Activated T-helper 17 cell treated with anti-CD3 and anti-CD28 coated beads, Interleukin-2, amount 50 U/mL, for 72 hours (primary cell): ENCODE data around the gene NGLY1. TPM values are rescaled to one million over a fixed set of nuclear protein-coding genes. Genes with fewer than 3 reads are reported as not detected.

ENCODE experiments used
- ATAC-seq: fragments of 150-1000 bp; cut with Tn5 transposase; replicated peaks from 2 replicates; pipeline ENCODE4 v1.10.0; 2021; ENCODE audit warnings: mild to moderate bottlenecking, moderate library complexity
- H3K27ac Mint-ChIP-seq: one replicate; pipeline ENCODE4 v1.8.0; 2022; ENCODE audit warnings: mixed read lengths
- H3K27me3 Mint-ChIP-seq: one replicate; pipeline ENCODE4 v1.8.0; 2022; ENCODE audit warnings: mixed read lengths
- H3K36me3 Mint-ChIP-seq: one replicate; pipeline ENCODE4 v1.8.0; 2022; ENCODE audit warnings: low read depth, mild to moderate bottlenecking, mixed read lengths
- H3K4me1 Mint-ChIP-seq: one replicate; pipeline ENCODE4 v1.8.0; 2022; ENCODE audit warnings: mixed read lengths
- H3K4me3 Mint-ChIP-seq: one replicate; pipeline ENCODE4 v1.8.0; 2022; ENCODE audit warnings: mild to moderate bottlenecking, mixed read lengths
- H3K9me3 Mint-ChIP-seq: one replicate; pipeline ENCODE4 v1.8.0; 2022; ENCODE audit warnings: mixed read lengths
- total RNA-seq, 2 donors: library from RNA; stranded (reverse); gene quantifications; one replicate each; pipeline ENCODE4 v1.2.3, GENCODE V29; 2022

Gene NGLY1
- total RNA-seq, 2 donors from 2014 or later, result 93.0 to 232 TPM

- Mint-ChIP-seq H3K4me3 (no peak overlapping the region), H3K27ac (peak overlapping the region; percentile 4), H3K4me1 (peaks cover 36% of the 10 kb centered on the region), H3K27me3 (no peaks in the 10 kb centered on the region), H3K9me3 (no peaks in the 10 kb centered on the region), H3K36me3 (peaks cover 99% of the 10 kb centered on the region)
- no peak for ATAC-seq
These were observed 31.5 kb downstream of the NGLY1 start for GRCh38 chr3:25751725-25752124.

- Mint-ChIP-seq H3K27me3 (no peaks in the 10 kb centered on the region), H3K9me3 (no peaks in the 10 kb centered on the region), H3K4me1 (peaks cover 29% of the 10 kb centered on the region), H3K4me3 (no peak overlapping the region), H3K36me3 (peaks cover 99% of the 10 kb centered on the region), H3K27ac (no peak overlapping the region)
- no peak for ATAC-seq
These were observed 32.2 kb downstream of the NGLY1 start for GRCh38 chr3:25751048-25751447.

- no peak for ATAC-seq
- Mint-ChIP-seq H3K4me3 (no peak overlapping the region), H3K36me3 (peaks cover 99% of the 10 kb centered on the region), H3K4me1 (peaks cover 21% of the 10 kb centered on the region), H3K9me3 (no peaks in the 10 kb centered on the region), H3K27ac (no peak overlapping the region), H3K27me3 (no peaks in the 10 kb centered on the region)
These were observed 34.1 kb downstream of the NGLY1 start for GRCh38 chr3:25749031-25749581.

- no peak for ATAC-seq
- Mint-ChIP-seq H3K27ac (no peak overlapping the region), H3K27me3 (no peaks in the 10 kb centered on the region), H3K4me1 (peaks cover 16% of the 10 kb centered on the region), H3K9me3 (no peaks in the 10 kb centered on the region), H3K4me3 (no peak overlapping the region), H3K36me3 (peaks cover 100% of the 10 kb centered on the region)
These were observed 35.1 kb downstream of the NGLY1 start for GRCh38 chr3:25748189-25748588.

GRCh38 chr3:25747033-25747432 is 36.2 kb downstream of the NGLY1 start:
- ATAC-seq, result no peak
- Mint-ChIP-seq H3K4me1 (peaks cover 16% of the 10 kb centered on the region), H3K27me3 (no peaks in the 10 kb centered on the region), H3K9me3 (no peaks in the 10 kb centered on the region), H3K36me3 (peaks cover 100% of the 10 kb centered on the region), H3K27ac (no peak overlapping the region), H3K4me3 (no peak overlapping the region)

- H3K9me3 Mint-ChIP-seq, result no peaks in the 10 kb centered on the region
- H3K36me3 Mint-ChIP-seq, result peaks cover 99% of the 10 kb centered on the region
- no peak overlapping the region for H3K27ac Mint-ChIP-seq
- no peak for ATAC-seq
- no peaks in the 10 kb centered on the region for H3K27me3 Mint-ChIP-seq
- H3K4me3 Mint-ChIP-seq, result no peak overlapping the region
- peaks cover 9% of the 10 kb centered on the region for H3K4me1 Mint-ChIP-seq
These were observed 38.8 kb downstream of the NGLY1 start for GRCh38 chr3:25744470-25744869.

- H3K27me3 Mint-ChIP-seq, result no peaks in the 10 kb centered on the region
- no peaks in the 10 kb centered on the region for H3K9me3 Mint-ChIP-seq
- H3K36me3 Mint-ChIP-seq, result peaks cover 100% of the 10 kb centered on the region
- no peak for ATAC-seq
- no peak overlapping the region for H3K27ac Mint-ChIP-seq
- peaks cover 4% of the 10 kb centered on the region for H3K4me1 Mint-ChIP-seq
- H3K4me3 Mint-ChIP-seq, result no peak overlapping the region
These were observed 55.1 kb downstream of the NGLY1 start for GRCh38 chr3:25728101-25728500.

GRCh38 chr3:25727316-25727715 is 55.9 kb downstream of the NGLY1 start:
- Mint-ChIP-seq H3K36me3 (peaks cover 100% of the 10 kb centered on the region), H3K27me3 (no peaks in the 10 kb centered on the region)

GRCh38 chr3:25725810-25726209 is 57.4 kb downstream of the NGLY1 start:
- Mint-ChIP-seq H3K4me3 (no peak overlapping the region), H3K9me3 (no peaks in the 10 kb centered on the region), H3K36me3 (peaks cover 99% of the 10 kb centered on the region), H3K4me1 (peaks cover 4% of the 10 kb centered on the region), H3K27ac (no peak overlapping the region), H3K27me3 (no peaks in the 10 kb centered on the region)
- ATAC-seq, result no peak

More at GRCh38 chr3:25727316-25727715, 55.9 kb downstream of the NGLY1 start:
- no peak for ATAC-seq
- H3K27ac Mint-ChIP-seq, result no peak overlapping the region
- peaks cover 4% of the 10 kb centered on the region for H3K4me1 Mint-ChIP-seq
- no peak overlapping the region for H3K4me3 Mint-ChIP-seq
- no peaks in the 10 kb centered on the region for H3K9me3 Mint-ChIP-seq

- Mint-ChIP-seq H3K9me3 (no peaks in the 10 kb centered on the region), H3K4me3 (no peak overlapping the region), H3K36me3 (peaks cover 99% of the 10 kb centered on the region), H3K27ac (peak overlapping the region; percentile 4), H3K4me1 (peaks cover 4% of the 10 kb centered on the region), H3K27me3 (no peaks in the 10 kb centered on the region)
- ATAC-seq, result no peak
These were observed 58.1 kb downstream of the NGLY1 start for GRCh38 chr3:25724948-25725645.

GRCh38 chr3:25723802-25724201 is 59.4 kb downstream of the NGLY1 start:
- peaks cover 4% of the 10 kb centered on the region for H3K4me1 Mint-ChIP-seq
- H3K27me3 Mint-ChIP-seq, result no peaks in the 10 kb centered on the region
- H3K9me3 Mint-ChIP-seq, result no peaks in the 10 kb centered on the region
- H3K36me3 Mint-ChIP-seq, result peaks cover 96% of the 10 kb centered on the region
- no peak for ATAC-seq
- H3K4me3 Mint-ChIP-seq, result no peak overlapping the region
- H3K27ac Mint-ChIP-seq, result no peak overlapping the region

- peaks cover 62% of the 10 kb centered on the region for H3K36me3 Mint-ChIP-seq
- H3K9me3 Mint-ChIP-seq, result no peaks in the 10 kb centered on the region
- no peak overlapping the region for H3K27ac Mint-ChIP-seq
- H3K4me3 Mint-ChIP-seq, result no peak overlapping the region
- no peak for ATAC-seq
- H3K4me1 Mint-ChIP-seq, result no peaks in the 10 kb centered on the region
- no peaks in the 10 kb centered on the region for H3K27me3 Mint-ChIP-seq
These were observed 63.9 kb downstream of the NGLY1 start for GRCh38 chr3:25719321-25719720.

- Mint-ChIP-seq H3K36me3 (peaks cover 11% of the 10 kb centered on the region), H3K27ac (no peak overlapping the region), H3K9me3 (no peaks in the 10 kb centered on the region), H3K27me3 (peaks cover 9% of the 10 kb centered on the region), H3K4me3 (no peak overlapping the region), H3K4me1 (no peaks in the 10 kb centered on the region)
- no peak for ATAC-seq
These were observed 69.8 kb downstream of the NGLY1 start for GRCh38 chr3:25713341-25713985.

GRCh38 chr3:25711090-25711489 is 72.2 kb downstream of the NGLY1 start:
- Mint-ChIP-seq H3K9me3 (no peaks in the 10 kb centered on the region), H3K27me3 (peaks cover 23% of the 10 kb centered on the region), H3K4me1 (no peaks in the 10 kb centered on the region), H3K27ac (no peak overlapping the region), H3K4me3 (no peak overlapping the region), H3K36me3 (no peaks in the 10 kb centered on the region)
- ATAC-seq, result no peak

GRCh38 chr3:25708036-25708435 is 75.2 kb downstream of the NGLY1 start:
- Mint-ChIP-seq H3K4me1 (no peaks in the 10 kb centered on the region), H3K27me3 (peaks cover 31% of the 10 kb centered on the region), H3K9me3 (no peaks in the 10 kb centered on the region), H3K36me3 (no peaks in the 10 kb centered on the region), H3K27ac (no peak overlapping the region), H3K4me3 (no peak overlapping the region)
- ATAC-seq, result no peak
